Activated CD4-positive, alpha-beta memory T cell treated with anti-CD3 and anti-CD28 coated beads for 36 hours (primary cell): Measurements from ENCODE around the gene TEKT5. TPM values are rescaled to one million over a fixed set of nuclear protein-coding genes. Genes with fewer than 3 reads are reported as not detected.
"Not testable (repeated sequence)": the region's sequence is repeated elsewhere in the genome, so short reads cannot be mapped to it uniquely, and the experiment has no call there.

Experiments
- CTCF ChIA-PET: fragments of 350-600 bp; sonication (Branson Sonifier 250); formaldehyde crosslinking; loops from one replicate; lab custom pipeline; 2021; ENCODE audit warnings: antibody characterized with exemption, inconsistent platforms; lab: Charles Lee
- POLR2A ChIA-PET: fragments of 350-600 bp; sonication (Branson Sonifier 250); formaldehyde crosslinking; loops from one replicate; lab custom pipeline; 2021; ENCODE audit warnings: antibody characterized with exemption; lab: Charles Lee
- DNase-seq: peaks from one replicate; pipeline ENCODE4 v3.0.0-alpha.2; 2020
- H3K27ac Mint-ChIP-seq: one replicate; pipeline ENCODE4 v1.8.0; 2021; ENCODE audit warnings: mixed read lengths
- H3K27me3 Mint-ChIP-seq: one replicate; pipeline ENCODE4 v1.8.0; 2021; ENCODE audit warnings: mixed read lengths
- H3K36me3 Mint-ChIP-seq: one replicate; pipeline ENCODE4 v1.8.0; 2021; ENCODE audit warnings: mixed read lengths
- H3K4me1 Mint-ChIP-seq: one replicate; pipeline ENCODE4 v1.8.0; 2021; ENCODE audit warnings: low read depth, mixed read lengths
- H3K4me3 Mint-ChIP-seq: one replicate; pipeline ENCODE4 v1.8.0; 2021; ENCODE audit warnings: mild to moderate bottlenecking, mixed read lengths
- H3K9me3 Mint-ChIP-seq: one replicate; pipeline ENCODE4 v1.8.0; 2021; ENCODE audit warnings: mixed read lengths
- intact Hi-C: fragments of 100-400 bp; cut with micrococcal nuclease; formaldehyde crosslinking; loops from one replicate; pipeline ENCODE4 v1.15.1; 2023
- total RNA-seq, 2 experiments: library from RNA; stranded (reverse); gene quantifications; one replicate each; pipeline ENCODE4 v1.2.3, GENCODE V29; 2021

The TEKT5 gene
- total RNA-seq, 2 experiments from 2014 or later, result 0.15 TPM; not detected in 1

DNA sequence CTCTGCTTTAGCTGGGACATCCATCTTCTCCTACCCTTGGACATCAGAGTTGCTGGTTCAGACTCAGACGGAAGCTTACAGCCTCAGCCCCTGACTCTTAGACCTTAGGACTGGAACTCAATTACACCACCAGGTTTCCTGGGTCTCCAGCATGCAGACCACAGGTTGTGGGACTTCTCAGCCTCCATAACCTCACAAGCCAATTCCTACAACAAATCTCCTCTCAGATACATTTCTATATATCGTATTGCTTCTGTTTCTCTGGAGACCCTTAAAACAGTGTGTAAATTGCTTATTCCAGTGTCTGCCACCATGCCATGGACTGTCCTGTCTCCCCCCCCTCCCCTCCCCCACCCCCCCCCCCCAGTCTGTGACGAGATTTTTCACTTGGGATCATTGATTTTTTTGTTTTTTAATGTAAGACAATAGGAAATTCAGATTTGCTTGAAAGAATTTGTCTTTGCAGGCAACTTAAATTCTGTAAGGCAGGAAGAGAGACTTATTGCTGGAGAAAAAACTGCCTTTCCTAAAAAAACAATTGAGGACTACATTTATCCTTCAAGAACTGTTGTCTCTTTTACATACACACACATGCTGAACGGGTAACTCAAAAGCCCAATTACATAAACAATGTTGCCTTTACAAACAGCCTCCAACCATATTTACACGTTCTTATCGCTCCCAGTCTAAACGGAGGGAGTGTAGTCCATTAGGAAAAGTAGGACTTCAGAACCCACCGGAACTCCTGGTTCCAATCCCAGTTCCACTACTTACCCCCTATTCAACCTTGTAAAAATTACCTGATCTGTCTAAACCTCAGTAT lies 39.9 kb downstream of the TEKT5 start:
- CTCF ChIA-PET, result no interaction called here
- Mint-ChIP-seq H3K36me3 (no peaks in the 10 kb centered on the region), H3K4me3 (no peak overlapping the region)

GRCh38 chr16:10652730-10653590 lies 41.8 kb downstream of the TEKT5 start:
- no peak overlapping the region for H3K27ac Mint-ChIP-seq
- no peaks in the 10 kb centered on the region for H3K36me3 Mint-ChIP-seq
- intact Hi-C loops, result no loop called here
- CTCF ChIA-PET, result interaction anchor here (1.5 kb wide), 1 partner anchor 71 kb away, joined by 3 read pairs; no protein-coding TSS in a partner anchor
- no peak overlapping the region for H3K4me3 Mint-ChIP-seq
- no peak for DNase-seq
- no peaks in the 10 kb centered on the region for H3K9me3 Mint-ChIP-seq
- POLR2A ChIA-PET, result no interaction called here
- H3K4me1 Mint-ChIP-seq, result no peaks in the 10 kb centered on the region
- no peaks in the 10 kb centered on the region for H3K27me3 Mint-ChIP-seq

More for the DNA sequence above, 39.9 kb downstream of the TEKT5 start:
- Mint-ChIP-seq H3K27ac (no peak overlapping the region), H3K4me1 (no peaks in the 10 kb centered on the region), H3K27me3 (no peaks in the 10 kb centered on the region), H3K9me3 (no peaks in the 10 kb centered on the region)
- POLR2A ChIA-PET, result no interaction called here
- intact Hi-C loops, result no loop called here
- DNase-seq, result no peak

GRCh38 chr16:10649098-10649497 lies 45.6 kb downstream of the TEKT5 start:
- H3K4me1 Mint-ChIP-seq, H3K36me3 Mint-ChIP-seq, H3K27me3 Mint-ChIP-seq, POLR2A ChIA-PET, CTCF ChIA-PET, H3K9me3 Mint-ChIP-seq, H3K4me3 Mint-ChIP-seq, DNase-seq, H3K27ac Mint-ChIP-seq, intact Hi-C loops: not testable (repeated sequence)

- H3K27me3 Mint-ChIP-seq, result no peaks in the 10 kb centered on the region
- intact Hi-C loops, result no loop called here
- no peaks in the 10 kb centered on the region for H3K9me3 Mint-ChIP-seq
- POLR2A ChIA-PET, result no interaction called here
- no peaks in the 10 kb centered on the region for H3K36me3 Mint-ChIP-seq
- no peak for DNase-seq
- no peak overlapping the region for H3K27ac Mint-ChIP-seq
- H3K4me1 Mint-ChIP-seq, result no peaks in the 10 kb centered on the region
- no peak overlapping the region for H3K4me3 Mint-ChIP-seq
- CTCF ChIA-PET, result interaction anchor here (1.0 kb wide), 1 partner anchor 133 kb away, joined by 3 read pairs; no protein-coding TSS in a partner anchor
Measured at GRCh38 chr16:10647721-10648296, 46.9 kb downstream of the TEKT5 start.

DNA sequence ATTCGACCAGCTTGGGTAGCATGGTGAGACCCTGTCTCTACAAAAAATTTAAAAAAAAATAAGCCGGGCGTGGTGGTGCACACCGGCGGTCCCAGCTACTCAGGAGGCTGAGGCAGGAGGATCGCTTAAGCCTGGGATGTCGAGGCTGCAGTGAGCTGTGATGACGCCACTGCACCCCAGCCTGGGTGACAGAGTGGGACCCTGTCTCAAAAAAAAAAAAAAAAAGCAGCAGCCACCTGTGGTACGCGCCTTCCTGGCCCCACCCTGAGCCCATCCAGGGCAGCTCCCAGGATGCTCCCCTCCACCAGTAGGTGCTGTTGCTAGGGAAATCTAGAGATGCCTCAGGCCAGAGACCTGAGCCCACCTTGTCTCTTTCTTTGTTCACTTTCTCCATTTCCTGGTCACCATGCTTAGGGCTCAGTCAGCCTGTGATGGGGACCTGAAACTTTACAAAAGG lies 47.4 kb downstream of the TEKT5 start:
- ChIA-PET CTCF (interaction anchor here (1.0 kb wide), 1 partner anchor 132 kb away, joined by 3 read pairs; no protein-coding TSS in a partner anchor), POLR2A (no interaction called here)
- Mint-ChIP-seq H3K36me3 (no peaks in the 10 kb centered on the region), H3K4me1 (no peaks in the 10 kb centered on the region), H3K4me3 (no peak overlapping the region), H3K27me3 (no peaks in the 10 kb centered on the region), H3K27ac (no peak overlapping the region), H3K9me3 (no peaks in the 10 kb centered on the region)
- DNase-seq, result no peak
- intact Hi-C loops, result no loop called here

DNA sequence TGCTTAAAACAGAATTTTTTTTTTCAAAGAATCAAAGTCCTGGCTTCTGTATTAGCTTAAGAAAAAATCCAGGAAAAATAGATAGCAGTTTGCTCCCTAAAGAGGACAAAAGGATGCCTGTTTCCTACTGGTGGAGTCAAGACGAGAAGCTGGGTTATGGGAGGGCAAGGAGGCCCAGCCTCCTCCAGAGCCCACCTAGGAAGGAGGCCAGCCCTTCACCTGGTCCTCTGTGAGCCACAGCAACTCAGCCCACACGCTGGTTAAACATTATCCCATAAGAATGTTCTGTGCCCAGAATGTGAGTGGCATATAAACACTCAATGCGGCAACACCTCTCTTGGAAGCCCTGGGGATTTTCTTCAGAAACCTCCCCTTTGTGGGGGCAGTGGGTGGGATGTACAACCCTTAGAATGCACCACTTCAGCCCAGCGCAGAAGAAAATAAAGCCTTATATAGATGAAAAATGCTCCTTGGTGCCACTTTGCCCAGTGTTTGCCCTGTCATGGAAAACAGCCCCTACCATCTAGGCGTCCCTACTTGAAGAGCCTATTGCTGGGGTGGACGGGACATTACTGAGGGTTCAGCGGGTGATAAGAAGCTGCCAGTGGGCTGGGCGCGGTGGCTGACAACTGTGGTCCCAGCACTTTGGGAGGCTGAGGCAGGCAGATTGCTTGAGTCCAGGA lies 48.0 kb downstream of the TEKT5 start:
- Mint-ChIP-seq H3K4me1 (no peaks in the 10 kb centered on the region), H3K9me3 (no peaks in the 10 kb centered on the region), H3K27ac (no peak overlapping the region), H3K4me3 (no peak overlapping the region), H3K36me3 (no peaks in the 10 kb centered on the region), H3K27me3 (no peaks in the 10 kb centered on the region)
- ChIA-PET POLR2A (no interaction called here), CTCF (no interaction called here)
- no peak for DNase-seq
- intact Hi-C loops, result no loop called here

GRCh38 chr16:10646228-10646580 lies 48.5 kb downstream of the TEKT5 start:
- Mint-ChIP-seq H3K27ac (no peak overlapping the region), H3K4me1 (no peaks in the 10 kb centered on the region), H3K27me3 (no peaks in the 10 kb centered on the region), H3K36me3 (no peaks in the 10 kb centered on the region), H3K9me3 (no peaks in the 10 kb centered on the region), H3K4me3 (no peak overlapping the region)
- CTCF ChIA-PET, result no interaction called here
- POLR2A ChIA-PET, result no interaction called here
- intact Hi-C loops, result no loop called here
- no peak for DNase-seq

DNA sequence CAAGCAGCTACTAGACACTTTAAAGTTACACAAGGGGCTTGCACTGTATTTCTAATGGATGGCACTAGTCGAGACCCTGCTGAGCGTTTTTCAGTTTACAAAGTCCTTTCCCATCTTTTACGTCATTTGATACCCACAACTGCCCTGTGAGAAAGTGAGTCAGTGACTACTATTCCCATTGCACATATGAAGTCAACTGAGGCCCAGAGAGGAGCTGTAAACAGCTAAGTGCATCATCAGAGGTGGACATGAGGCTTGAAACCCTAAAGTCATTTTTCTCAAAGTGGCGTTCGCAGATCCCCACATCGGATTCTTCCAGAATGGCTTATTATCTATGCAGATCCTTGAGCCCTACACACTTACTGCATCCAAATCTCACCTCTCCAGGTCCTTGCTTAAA lies 50.6 kb downstream of the TEKT5 start:
- no peak for DNase-seq
- Mint-ChIP-seq H3K4me3 (no peak overlapping the region), H3K4me1 (no peaks in the 10 kb centered on the region), H3K36me3 (no peaks in the 10 kb centered on the region), H3K27ac (no peak overlapping the region), H3K27me3 (no peaks in the 10 kb centered on the region), H3K9me3 (no peaks in the 10 kb centered on the region)
- CTCF ChIA-PET, result no interaction called here
- POLR2A ChIA-PET, result interaction anchor here (1.2 kb wide), 1 partner anchor 16 kb away, joined by 3 read pairs; no protein-coding TSS in a partner anchor
- intact Hi-C loops, result no loop called here

DNA sequence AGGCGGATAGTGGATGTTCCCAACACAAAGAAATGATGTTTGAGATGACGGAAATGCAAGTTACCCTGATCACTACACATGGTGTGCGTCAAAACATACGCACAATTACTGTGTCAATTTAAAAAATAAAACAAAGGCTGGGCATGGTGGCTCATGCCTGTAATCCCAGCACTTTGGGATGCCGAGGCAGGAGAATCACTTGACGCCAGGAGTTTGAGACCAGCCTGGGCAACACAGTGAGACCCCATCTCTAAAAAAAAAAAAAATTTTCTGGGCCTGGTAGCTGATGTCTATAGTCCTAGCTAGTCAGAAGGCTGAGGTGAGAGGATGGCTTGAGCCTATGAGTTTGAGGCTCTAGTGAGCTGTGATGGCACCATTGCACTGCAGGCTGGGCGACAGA lies 51.8 kb downstream of the TEKT5 start:
- Mint-ChIP-seq H3K27ac (no peak overlapping the region), H3K27me3 (peaks cover 4% of the 10 kb centered on the region), H3K36me3 (no peaks in the 10 kb centered on the region), H3K4me1 (no peaks in the 10 kb centered on the region), H3K9me3 (no peaks in the 10 kb centered on the region), H3K4me3 (no peak overlapping the region)
- ChIA-PET POLR2A (no interaction called here), CTCF (no interaction called here)
- intact Hi-C loops, result no loop called here
- no peak for DNase-seq

DNA sequence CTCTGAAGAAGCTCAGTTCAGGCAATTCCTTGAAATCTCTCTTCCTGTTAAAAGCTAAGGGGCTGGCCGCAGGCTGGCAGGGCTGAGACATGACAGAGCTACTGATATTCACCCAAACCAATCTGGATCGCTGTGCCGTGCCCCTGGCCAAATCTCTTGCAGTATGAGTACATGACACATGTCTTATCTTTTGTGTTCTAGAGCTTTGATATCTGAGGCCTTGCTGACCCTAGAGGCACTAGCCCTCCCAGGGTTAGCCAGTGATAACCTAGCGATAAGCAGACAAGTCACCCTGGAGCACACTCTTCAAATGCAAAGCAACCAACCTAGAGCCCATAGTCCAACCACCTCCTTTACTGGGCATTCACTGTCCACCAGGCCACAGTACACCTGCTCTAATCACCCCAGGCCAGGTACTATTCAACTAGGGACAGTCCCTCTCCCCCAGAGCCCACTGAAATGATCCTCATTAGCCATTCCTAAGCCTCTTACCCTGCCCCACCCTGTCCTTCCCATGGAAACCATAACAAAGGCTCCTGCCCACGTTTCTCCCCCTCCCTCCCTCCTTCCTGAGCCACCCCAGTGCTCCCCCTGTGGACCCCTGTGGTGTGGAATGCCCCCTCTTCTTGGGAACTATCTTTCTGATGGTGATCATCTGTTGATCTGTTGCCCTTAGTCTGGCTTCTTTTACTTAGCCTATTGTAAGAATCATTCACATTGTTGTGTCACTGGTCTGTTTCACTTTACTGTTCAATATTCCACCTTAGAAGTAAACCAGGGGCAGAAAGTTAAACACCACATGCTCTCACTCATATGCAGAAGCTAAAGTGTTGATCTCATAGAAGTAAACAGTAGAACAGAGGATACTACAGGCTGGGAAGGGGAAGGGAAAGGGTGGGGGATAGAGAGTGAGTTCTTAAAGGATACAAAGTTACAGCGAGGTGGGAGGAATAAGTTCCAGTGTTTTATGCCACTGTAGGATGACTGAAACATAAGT lies 52.5 kb downstream of the TEKT5 start:
- H3K27ac Mint-ChIP-seq, result no peak overlapping the region
- no peaks in the 10 kb centered on the region for H3K4me1 Mint-ChIP-seq
- no peak for DNase-seq
- H3K9me3 Mint-ChIP-seq, result no peaks in the 10 kb centered on the region
- H3K27me3 Mint-ChIP-seq, result peaks cover 4% of the 10 kb centered on the region
- H3K36me3 Mint-ChIP-seq, result no peaks in the 10 kb centered on the region
- POLR2A ChIA-PET, result no interaction called here
- intact Hi-C loops, result no loop called here
- no peak overlapping the region for H3K4me3 Mint-ChIP-seq
- CTCF ChIA-PET, result no interaction called here

- Mint-ChIP-seq H3K27me3 (peaks cover 4% of the 10 kb centered on the region), H3K4me1 (no peaks in the 10 kb centered on the region), H3K4me3 (no peak overlapping the region), H3K27ac (no peak overlapping the region), H3K9me3 (no peaks in the 10 kb centered on the region), H3K36me3 (no peaks in the 10 kb centered on the region)
- no peak for DNase-seq
- CTCF ChIA-PET, result no interaction called here
- intact Hi-C loops, result no loop called here
- POLR2A ChIA-PET, result no interaction called here
Measured at GRCh38 chr16:10641555-10641952, 53.2 kb downstream of the TEKT5 start.
